Kidney epithelial cell (primary cell): ENCODE results near the gene IFT172. TPM values are rescaled to one million over a fixed set of nuclear protein-coding genes. Genes with fewer than 3 reads are reported as not detected.

Source experiments
- DNase-seq: peaks from one replicate; pipeline ENCODE4 v3.0.0-alpha.2; 2010; ENCODE audit warnings: low read depth
- H3K27me3 ChIP-seq: 2 replicates; pipeline ENCODE4 v1.6.0; 2011; ENCODE audit warnings: low read length; ENCODE audit not compliant: control insufficient read depth, insufficient read depth
- H3K36me3 ChIP-seq: 2 replicates; pipeline ENCODE4 v1.5.1; 2011; ENCODE audit warnings: low read length; ENCODE audit not compliant: control insufficient read depth, insufficient read depth
- H3K4me3 ChIP-seq: 2 replicates; pipeline ENCODE4 v1.5.1; 2011; ENCODE audit warnings: low read depth, mild to moderate bottlenecking, control low read depth, low read length
- CTCF ChIP-seq: IDR thresholded peaks from 2 replicates; pipeline ENCODE4 v1.5.1; 2011; ENCODE audit warnings: mild to moderate bottlenecking, moderate library complexity, low read length, control low read depth, inconsistent platforms; ENCODE audit not compliant: insufficient read depth, poor library complexity, severe bottlenecking
- total RNA-seq: library from RNA; depleted of rRNA; stranded (reverse); fragments of >200 nt; gene quantifications from 2 replicates; pipeline ENCODE4 v1.2.3, GENCODE V29; 2015

Gene IFT172
- total RNA-seq, 1 donor from 2014 or later: 11.2 TPM

- Histone ChIP-seq H3K27me3 (no peaks in the 10 kb centered on the region), H3K36me3 (no peaks in the 10 kb centered on the region), H3K4me3 (no peak overlapping the region)
- DNase-seq: no peak
- TF ChIP-seq CTCF: no peak
Observed at GRCh38 chr2:27400348-27401135, 89.0 kb downstream of the IFT172 start.

- Histone ChIP-seq H3K4me3 (no peak overlapping the region), H3K36me3 (no peaks in the 10 kb centered on the region), H3K27me3 (no peaks in the 10 kb centered on the region)
- DNase-seq: no peak
- no peak for TF ChIP-seq CTCF
Observed at GRCh38 chr2:27398962-27399361, 90.6 kb downstream of the IFT172 start.

Other genes with a start within 250 kb of the IFT172 start
- 0.08 and 0.27 TPM in 2 replicates for gene SLC30A3, start 226.7 kb downstream of the IFT172 start, total RNA-seq
- not detected in 2 replicates for gene DNAJC5G, start 214.3 kb downstream of the IFT172 start, total RNA-seq
- gene TRIM54, start 207.3 kb downstream of the IFT172 start, total RNA-seq: 0.27 and 0.33 TPM in 2 replicates
- 1.6 and 1.7 TPM in 2 replicates for gene UCN, start 181.3 kb downstream of the IFT172 start, total RNA-seq
- gene MPV17, start 166.6 kb downstream of the IFT172 start, total RNA-seq: 90.7 and 105 TPM in 2 replicates
- 53.1 and 54.9 TPM in 2 replicates for gene GTF3C2, start 133.0 kb downstream of the IFT172 start, total RNA-seq
- 39.8 and 46.7 TPM in 2 replicates for gene EIF2B4, start 119.4 kb downstream of the IFT172 start, total RNA-seq
- 92.1 and 120 TPM in 2 replicates for gene SNX17, start 119.1 kb downstream of the IFT172 start, total RNA-seq
- gene ZNF513, start 109.0 kb downstream of the IFT172 start, total RNA-seq: 10.3 and 11.5 TPM in 2 replicates
- gene PPM1G, start 80.2 kb downstream of the IFT172 start, total RNA-seq: 110 and 121 TPM in 2 replicates
- gene NRBP1, start 61.1 kb downstream of the IFT172 start, total RNA-seq: 105 TPM in 2 replicates
- gene KRTCAP3, start 47.4 kb downstream of the IFT172 start, total RNA-seq: 8.1 and 10.0 TPM in 2 replicates
- gene FNDC4, start 5.5 kb upstream of the IFT172 start, total RNA-seq: 28.2 and 30.0 TPM in 2 replicates
- gene GCKR, start 7.1 kb upstream of the IFT172 start, total RNA-seq: 0.27 and 0.88 TPM in 2 replicates
- gene ZNF512, start 93.3 kb upstream of the IFT172 start, total RNA-seq: 34.5 and 55.9 TPM in 2 replicates
- 1.5 and 3.6 TPM in 2 replicates for gene CCDC121, start 139.3 kb upstream of the IFT172 start, total RNA-seq
- gene GPN1, start 139.3 kb upstream of the IFT172 start, total RNA-seq: 55.2 and 58.3 TPM in 2 replicates
- 25.6 and 36.3 TPM in 2 replicates for gene SUPT7L, start 173.9 kb upstream of the IFT172 start, total RNA-seq
- 25.0 and 26.4 TPM in 2 replicates for gene SLC4A1AP, start 174.1 kb upstream of the IFT172 start, total RNA-seq